K562 (cell line): ENCODE results near the gene DNMBP. TPM values are rescaled to one million over a fixed set of nuclear protein-coding genes. Genes with fewer than 3 reads are reported as not detected.
A peak's percentile ranks its signal among the peaks of the same experiment; 100 is the strongest.

Experiments used
- ATF1 ChIP-seq, 2 experiments: fragments of 450-650 bp in 1 of 2; IDR thresholded peaks; 2 replicates each; pipeline ENCODE4 v1.6.1; 2016; ENCODE audit warnings: missing compliant biosample characterization in 1 of 2, missing genetic modification characterization in 1 of 2
- DMBX1 ChIP-seq: fragments of 250-450 bp; sonication (Bioruptor Pico); IDR thresholded peaks from 2 replicates; pipeline ENCODE4 v1.8.0; 2022; ENCODE audit warnings: inconsistent platforms, mild to moderate bottlenecking, moderate library complexity, borderline replicate concordance
- DNMT1 ChIP-seq: fragments of 450-650 bp; IDR thresholded peaks from 2 replicates; pipeline ENCODE4 v1.6.1; 2016; ENCODE audit warnings: antibody characterized with exemption, mild to moderate bottlenecking
- ESRRA ChIP-seq: fragments of 450-650 bp; IDR thresholded peaks from 2 replicates; pipeline ENCODE4 v1.6.1; 2014; ENCODE audit warnings: low read depth, mild to moderate bottlenecking, moderate library complexity, borderline replicate concordance
- ESRRB ChIP-seq: fragments of 250-450 bp; sonication (Bioruptor Pico); IDR thresholded peaks from 2 replicates; pipeline ENCODE4 v1.5.0; 2020; ENCODE audit warnings: mild to moderate bottlenecking, moderate library complexity, borderline replicate concordance
- L3MBTL2 ChIP-seq: fragments of 450-650 bp; IDR thresholded peaks from 2 replicates; pipeline ENCODE4 v1.6.1; 2016; ENCODE audit warnings: mild to moderate bottlenecking, moderate library complexity
- NCOA4 ChIP-seq: fragments of 450-650 bp; IDR thresholded peaks from 2 replicates; pipeline ENCODE4 v1.6.1; 2018; ENCODE audit warnings: mild to moderate bottlenecking; ENCODE audit not compliant: partially characterized antibody
- NEUROD1 ChIP-seq: fragments of 150-350 bp; IDR thresholded peaks from 2 replicates; pipeline ENCODE4 v1.6.1; 2014; ENCODE audit warnings: borderline replicate concordance, low read length, low read depth; ENCODE audit not compliant: partially characterized antibody
- PRDM10 ChIP-seq: fragments of 450-650 bp; IDR thresholded peaks from 2 replicates; pipeline ENCODE4 v1.6.1; 2018; ENCODE audit not compliant: partially characterized antibody
- SETDB1 ChIP-seq: IDR thresholded peaks from one replicate; pipeline ENCODE4 v1.6.1; 2012; ENCODE audit warnings: low read length, control low read depth, inconsistent platforms
- SRSF1 ChIP-seq: fragments of 200-400 bp; formaldehyde crosslinking; IDR thresholded peaks from 2 replicates; pipeline ENCODE4 v1.6.1; 2017; ENCODE audit warnings: mild to moderate bottlenecking, low read depth, low read length, moderate library complexity
- USF1 ChIP-seq: sonication (generic); formaldehyde crosslinking; IDR thresholded peaks from 2 replicates; pipeline ENCODE4 v1.9.0; 2022; ENCODE audit warnings: mild to moderate bottlenecking, missing genetic modification reagents
- ZNF384 ChIP-seq: IDR thresholded peaks from 2 replicates; pipeline ENCODE4 v1.6.1; 2012; ENCODE audit warnings: low read depth, low read length, improper control_type of control experiment
- ZNF444 ChIP-seq: fragments of 250-450 bp; sonication (Bioruptor Pico); IDR thresholded peaks from 2 replicates; pipeline ENCODE4 v1.4.0; 2020; ENCODE audit warnings: mild to moderate bottlenecking, moderate library complexity
- ZNF609 ChIP-seq: sonication (generic); formaldehyde crosslinking; IDR thresholded peaks from 2 replicates; pipeline ENCODE4 v1.8.1; 2023; ENCODE audit warnings: missing genetic modification reagents, mild to moderate bottlenecking, borderline replicate concordance
- polyA plus RNA-seq, 8 experiments: library from polyadenylated mRNA; depleted of rRNA in 4 of 8; stranded (reverse) in 5 of 8; unstranded in 3 of 8; fragments of >200 nt; fragmentation: Nextera tagmentation in 2 of 8; fragmentation: Illumina TruSeq in 1 of 8; extraction: Ambion mirVana in 2 of 8; extraction: Trizol in 1 of 8; gene quantifications; 2 replicates each; pipeline versions ENCODE4 v1.2.1 to v1.2.3, GENCODE V29; 2011 to 2014; ENCODE audit warnings: inconsistent platforms in 1 of 8, missing spikeins in 1 of 8
- total RNA-seq, 7 experiments: library from RNA; depleted of rRNA in 6 of 7; stranded (reverse); fragments of >200 nt in 6 of 7; fragmentation: Illumina TruSeq in 2 of 7; extraction: Trizol in 2 of 7; gene quantifications; 2 replicates each; pipeline versions ENCODE4 v1.2.1 to v1.2.3, GENCODE V29; 2011 to 2021; ENCODE audit warnings: low replicate concordance in 1 of 7

DNMBP gene
- total and polyA plus RNA-seq, 9 of the 15 experiments (the other 6 are each of a cell fraction or from before 2014, with no cell fraction given) = 0.83 to 3.7 (median 2.2) TPM

GRCh38 chr10:99869581-99870122 lies 140.1 kb downstream of the DNMBP start (continued):
- peak; percentile 42; the same call in 1 of the 2 replicates for TF ChIP-seq USF1
- TF ChIP-seq DMBX1 = no peak
- no peak for TF ChIP-seq NCOA4
- TF ChIP-seq ZNF444 (CRISPR knock-in tag) = no peak
- no peak for TF ChIP-seq SRSF1
- TF ChIP-seq ESRRB (CRISPR knock-in tag) = no peak
- TF ChIP-seq ZNF609 (CRISPR knock-in tag) = no peak
- TF ChIP-seq PRDM10 = no peak
- peak; percentile 25; the same call in 1 of the 2 replicates for TF ChIP-seq L3MBTL2
- no peak for TF ChIP-seq ESRRA
- TF ChIP-seq NEUROD1 = no peak
- TF ChIP-seq ATF1 (CRISPR knock-in tag; IDR thresholded peaks at IDR 0.05) = no peak
- TF ChIP-seq ATF1 (tag; IDR thresholded peaks at IDR 0.05) = no peak
- TF ChIP-seq DNMT1 = no peak
- no peak for TF ChIP-seq SETDB1
- TF ChIP-seq ZNF384 = no peak
